Activated gamma-delta T cell treated with Interleukin-2 at 50 U/mL for 16 hours (primary cell): ENCODE data around the gene IQSEC1.

Experiments used
- DNase-seq: peaks from one replicate; pipeline ENCODE4 v3.0.0-alpha.2; 2020

The IQSEC1 gene

DNA sequence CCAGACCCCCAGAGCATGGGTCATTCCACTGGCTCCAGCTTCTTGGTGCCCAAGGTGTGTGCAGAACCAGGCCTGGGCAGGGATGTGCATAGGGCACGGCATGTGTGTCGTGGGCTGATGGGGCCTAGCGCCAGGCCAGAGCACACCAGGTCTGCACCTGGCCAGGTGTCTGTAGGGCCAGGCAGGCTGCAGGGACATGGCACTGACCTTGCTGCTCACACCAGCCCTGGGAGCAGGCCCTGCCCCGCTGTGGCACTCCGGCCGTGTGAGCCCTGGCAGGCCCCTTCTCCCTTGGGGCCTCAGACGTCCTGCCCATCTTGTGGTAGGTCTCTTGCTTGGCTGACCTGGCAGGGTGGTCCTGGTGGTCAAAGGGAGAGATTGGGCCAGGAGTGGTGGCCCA is 147.6 kb downstream of the IQSEC1 start:
- no peak for DNase-seq

DNA sequence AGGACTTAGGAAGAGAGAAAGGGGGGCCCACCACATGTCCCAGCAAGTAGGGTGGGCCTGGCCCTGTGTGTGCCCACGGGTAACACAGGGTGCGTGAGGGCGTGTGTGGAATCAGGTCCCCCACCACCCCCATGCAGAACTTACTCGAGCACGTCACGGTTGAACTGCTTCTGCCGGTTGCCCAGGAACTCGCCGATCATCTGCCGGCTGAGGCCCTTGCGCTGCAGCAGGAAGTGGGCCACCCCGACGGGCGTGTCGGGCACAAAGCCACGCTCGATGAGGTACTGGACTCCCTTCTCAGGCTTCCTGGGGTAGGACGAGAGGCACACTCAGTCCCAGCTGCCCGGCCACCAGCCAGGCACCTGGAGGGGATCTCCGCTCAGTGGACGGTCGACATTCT is 148.8 kb downstream of the IQSEC1 start:
- DNase-seq, result peak; percentile 19

DNA sequence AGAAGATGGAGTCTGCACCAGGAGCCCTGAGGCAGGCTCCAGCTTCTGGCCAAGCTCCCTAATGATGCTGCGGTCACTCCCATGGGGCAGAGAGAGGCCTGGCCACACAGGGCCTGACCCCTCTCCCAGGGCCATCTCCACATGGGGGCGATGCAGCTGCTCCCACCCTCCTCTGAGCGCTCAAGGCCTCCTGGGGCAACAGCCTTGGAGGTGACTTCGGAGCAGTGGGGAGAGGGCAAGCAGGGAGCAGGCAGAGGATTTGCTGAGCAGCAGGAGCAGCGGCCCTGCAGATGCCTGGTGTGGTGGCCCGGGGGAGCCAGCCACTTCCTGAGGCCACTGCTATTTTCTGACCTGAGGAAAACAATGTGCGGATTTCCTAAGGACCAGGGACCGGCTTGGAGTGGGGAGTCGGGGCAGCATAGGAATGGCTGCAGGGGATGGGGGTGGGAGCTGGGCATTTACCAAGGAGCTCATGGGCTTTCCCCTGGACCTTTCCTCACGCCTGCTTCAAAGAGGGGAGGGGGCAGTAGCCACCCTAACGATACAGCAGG is 150.3 kb downstream of the IQSEC1 start:
- DNase-seq, result no peak

DNA sequence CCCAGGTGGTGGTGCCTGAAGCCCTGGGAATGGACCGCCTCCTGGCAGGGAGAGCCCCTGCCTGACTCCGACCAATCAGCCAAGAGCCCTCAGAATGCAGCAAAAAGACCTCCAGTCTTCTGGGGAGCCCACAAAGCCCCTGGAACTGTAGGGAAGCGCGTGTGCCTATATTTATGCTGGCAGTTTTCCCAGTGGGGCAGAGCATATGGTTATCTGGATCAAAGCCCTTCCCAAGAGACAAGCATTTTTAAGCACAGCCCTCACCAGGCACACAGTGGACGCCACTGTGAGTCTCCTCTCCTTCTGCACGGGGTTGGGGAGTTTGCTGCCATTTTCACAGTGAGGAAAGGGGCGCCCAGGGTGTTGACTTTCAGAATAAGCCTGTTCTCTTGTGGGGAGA is 150.9 kb downstream of the IQSEC1 start:
- no peak for DNase-seq

DNA sequence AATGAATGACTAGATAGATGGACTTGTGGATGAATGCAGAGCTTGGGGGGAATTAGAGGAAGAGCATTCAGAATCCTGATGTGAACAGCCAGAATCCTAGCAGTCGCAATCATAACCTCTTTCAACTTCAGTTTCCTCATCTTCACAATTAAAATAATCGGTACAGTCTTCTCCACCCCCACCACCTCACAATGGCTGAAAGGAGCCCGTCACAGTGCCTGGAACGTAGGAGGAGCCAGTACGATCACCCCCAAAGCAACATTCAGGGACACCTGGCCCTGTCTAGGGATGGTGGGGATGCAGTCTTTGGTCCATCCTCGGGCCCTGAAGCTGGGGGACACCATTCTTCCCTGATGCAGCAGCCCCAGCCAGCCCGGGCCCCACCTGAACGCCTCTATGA is 151.5 kb downstream of the IQSEC1 start:
- no peak for DNase-seq

- no peak for DNase-seq
Observed at GRCh38 chr3:12920967-12921366, 152.3 kb downstream of the IQSEC1 start.

DNA sequence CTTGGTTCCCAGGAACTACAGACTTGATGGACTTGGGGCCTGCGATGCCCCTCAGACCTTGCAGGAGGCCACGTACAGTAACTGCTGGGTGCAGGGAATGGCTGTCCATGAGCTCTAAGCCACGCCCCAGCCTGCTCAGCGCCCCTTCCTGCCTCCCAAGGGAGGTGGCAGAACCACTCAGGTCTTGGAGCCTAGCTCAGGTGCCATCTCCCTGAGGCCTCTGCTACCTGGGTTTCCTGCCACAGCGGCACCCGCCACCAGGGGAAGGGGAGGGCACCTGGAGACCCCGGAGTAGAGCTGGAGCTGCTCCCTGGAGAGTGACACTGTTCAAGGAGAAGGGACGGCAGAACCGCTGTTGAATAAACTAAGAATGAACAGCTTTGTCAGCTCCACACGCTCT is 154.0 kb downstream of the IQSEC1 start:
- no peak for DNase-seq

- DNase-seq, result no peak
Observed at GRCh38 chr3:12918231-12918630, 155.0 kb downstream of the IQSEC1 start.

- DNase-seq, result peak; percentile 70
Observed at GRCh38 chr3:12916159-12916558, 157.1 kb downstream of the IQSEC1 start.

- DNase-seq, result no peak
Observed at GRCh38 chr3:12914088-12914487, 159.1 kb downstream of the IQSEC1 start.

- no peak for DNase-seq
Observed at GRCh38 chr3:12911881-12912415, 161.3 kb downstream of the IQSEC1 start.

DNA sequence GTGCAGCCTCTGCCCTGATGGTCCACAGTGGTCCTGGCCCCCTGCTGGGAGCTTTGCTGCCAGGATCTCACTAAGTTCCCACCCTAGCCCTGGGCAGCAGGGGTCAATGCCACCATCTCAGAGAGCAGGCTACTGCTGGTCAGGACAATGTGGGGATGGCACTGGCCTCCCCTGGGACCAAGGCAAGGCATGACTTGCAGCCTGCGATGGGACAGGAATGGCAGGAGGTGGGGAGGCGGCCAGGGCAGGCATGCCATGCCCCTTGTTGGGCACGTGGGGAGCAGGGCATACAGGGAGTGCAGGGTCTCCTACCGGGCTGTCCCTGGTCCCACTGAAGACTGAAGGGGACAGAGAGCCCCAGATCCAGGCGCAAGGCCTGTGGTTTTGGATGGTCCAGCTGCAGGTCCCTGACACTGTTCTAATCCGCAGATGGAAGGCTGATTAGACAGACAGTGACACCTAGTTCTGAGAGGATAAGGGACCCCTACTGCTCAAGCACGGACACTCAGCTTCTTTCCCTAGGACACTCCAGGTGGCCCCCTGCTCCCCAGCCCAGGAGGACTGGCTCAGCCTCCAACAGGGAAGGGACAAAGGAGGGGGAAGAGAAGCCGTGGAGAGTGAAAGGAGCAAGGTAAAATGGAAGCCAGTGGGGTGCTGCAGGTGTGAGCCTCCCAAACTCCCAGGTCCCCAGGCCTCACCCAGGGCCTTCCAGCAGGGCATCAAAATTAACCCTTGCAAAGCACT is 162.7 kb downstream of the IQSEC1 start:
- DNase-seq, result no peak

DNA sequence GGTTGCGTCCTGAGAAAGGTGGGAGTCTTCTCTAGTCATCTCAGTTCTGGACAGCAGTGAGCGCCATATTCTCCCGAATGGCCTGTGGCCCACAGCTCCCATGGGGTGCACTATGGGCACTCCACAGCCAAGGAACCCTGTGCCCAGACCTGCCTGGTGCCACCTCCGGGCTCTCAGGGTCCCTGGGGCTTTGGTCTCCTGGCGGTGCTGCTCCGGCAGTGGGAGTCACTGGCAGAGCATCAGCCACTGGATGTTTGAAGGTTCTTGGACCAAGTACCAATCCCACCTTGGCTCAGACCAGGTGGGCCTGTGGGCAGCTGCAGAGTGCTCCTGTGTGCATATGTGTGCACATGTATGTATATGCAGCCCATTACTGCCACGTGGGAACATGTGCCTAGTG is 163.5 kb downstream of the IQSEC1 start:
- no peak for DNase-seq

GRCh38 chr3:12908859-12909258 is 164.4 kb downstream of the IQSEC1 start:
- no peak for DNase-seq

DNA sequence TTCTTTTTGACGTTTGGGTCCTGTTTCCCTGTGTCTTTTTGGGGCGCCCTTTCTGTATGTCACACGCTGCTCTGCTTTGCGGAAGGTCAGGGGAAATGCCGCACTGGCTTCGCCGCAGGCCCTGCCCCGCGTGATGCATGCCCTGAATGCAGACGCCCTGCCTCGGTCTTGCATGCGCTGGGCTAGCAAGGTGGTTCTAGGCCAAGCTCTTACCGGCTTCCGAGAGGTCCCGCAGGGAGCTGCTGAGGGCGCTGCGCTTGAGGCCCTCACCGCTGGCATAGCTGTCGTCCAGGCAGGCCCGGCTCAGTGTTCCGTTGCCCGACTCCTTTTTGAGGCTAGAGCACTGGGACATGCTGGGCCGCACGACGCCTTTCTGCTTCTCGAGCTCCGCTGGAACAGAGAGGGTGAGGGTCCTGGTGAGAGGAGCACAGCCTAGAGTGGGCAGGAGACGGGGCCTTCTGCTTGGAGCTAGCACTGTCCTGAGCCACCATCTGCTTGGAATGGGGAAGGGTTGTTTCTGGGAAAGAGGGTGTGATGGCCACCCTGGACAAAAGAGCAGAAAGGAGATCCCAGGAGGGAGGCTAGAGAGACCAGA is 165.0 kb downstream of the IQSEC1 start:
- DNase-seq, result no peak

DNA sequence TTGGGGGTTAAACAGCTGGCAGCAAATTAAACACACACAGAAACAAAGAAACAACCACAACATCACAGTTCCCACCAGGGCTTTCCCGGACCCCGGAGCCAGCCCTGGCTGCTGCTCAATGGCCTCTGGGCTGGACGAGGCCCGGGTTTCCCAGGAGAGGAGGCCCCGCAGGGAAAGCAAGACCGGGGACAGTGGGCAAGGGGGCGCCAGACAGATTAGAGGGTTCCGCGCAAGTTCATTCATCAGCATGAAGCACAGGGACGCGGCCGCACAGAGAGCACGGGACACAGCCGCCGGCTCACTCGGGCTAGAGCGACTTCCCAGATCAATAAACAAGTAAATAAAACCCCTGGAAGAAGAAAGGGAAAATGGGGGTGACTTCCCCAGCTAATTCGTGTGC is 165.5 kb downstream of the IQSEC1 start:
- DNase-seq, result no peak

- DNase-seq, result no peak
Observed at GRCh38 chr3:12907296-12907695, 165.9 kb downstream of the IQSEC1 start.

GRCh38 chr3:12906916-12907290 is 166.3 kb downstream of the IQSEC1 start:
- no peak for DNase-seq

- DNase-seq, result no peak
Observed at GRCh38 chr3:12906141-12906915, 166.9 kb downstream of the IQSEC1 start.

- no peak for DNase-seq
Observed at GRCh38 chr3:12905316-12906071, 167.7 kb downstream of the IQSEC1 start.

DNA sequence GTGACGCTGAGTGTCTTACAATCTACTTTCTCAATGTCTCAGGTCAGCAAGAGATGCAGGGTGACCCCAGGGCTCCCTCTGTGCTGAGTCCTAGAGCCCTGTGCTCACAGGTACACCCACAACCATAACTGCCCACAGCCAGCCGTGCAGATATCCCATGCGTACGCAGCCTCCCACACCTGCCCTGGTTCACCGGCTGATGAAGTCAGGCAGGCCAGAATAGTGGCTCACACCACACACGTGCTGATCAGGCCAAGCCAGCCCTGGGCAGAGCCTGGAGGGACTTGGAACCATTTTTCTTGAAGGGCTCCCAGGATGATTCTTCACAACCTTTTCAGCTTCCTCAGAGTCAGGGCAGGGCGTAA is 168.3 kb downstream of the IQSEC1 start:
- no peak for DNase-seq

DNA sequence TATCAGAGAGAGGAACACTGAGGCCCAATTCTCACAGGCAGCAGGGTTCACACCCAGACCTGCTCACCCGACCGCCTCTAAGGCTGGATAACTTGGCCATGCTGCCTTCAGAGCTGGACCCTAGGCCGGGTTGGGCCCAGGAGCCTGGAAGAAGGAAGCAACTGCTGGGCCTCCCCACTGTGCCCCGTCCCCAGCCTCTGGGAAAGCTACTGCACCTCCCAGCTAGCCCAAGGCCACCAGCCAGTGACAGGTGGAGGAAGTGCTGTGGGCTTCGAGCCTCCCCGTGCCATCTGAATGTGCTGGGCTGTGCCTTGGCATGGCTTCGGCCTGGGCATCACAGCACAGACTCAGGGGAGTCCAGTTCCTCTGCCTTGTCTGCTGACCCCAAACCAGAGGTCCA is 169.3 kb downstream of the IQSEC1 start:
- no peak for DNase-seq
